ENCODE data around the gene EFS. TPM values are rescaled to one million over a fixed set of nuclear protein-coding genes. Genes with fewer than 3 reads are reported as not detected.
"Not testable (repeated sequence)": the region's sequence is repeated elsewhere in the genome, so short reads cannot be mapped to it uniquely, and the experiment has no call there.

Gene EFS
- total and polyA plus RNA-seq, 7 donors, result 0.46 to 19.9 (median 10.0) TPM

- no peaks in the 10 kb centered on the region for H3K9me3 ChIP-seq
- no peak overlapping the region for H3K4me3 ChIP-seq
- H3K36me3 ChIP-seq, result no peaks in the 10 kb centered on the region
- no peaks in the 10 kb centered on the region for H3K27me3 ChIP-seq
- no peak overlapping the region for H3K27ac ChIP-seq
- intact Hi-C loops (cut with DNase I), result no loop called here
- TF ChIP-seq EP300 (IDR thresholded peaks at IDR 0.05) (no peak), POLR2AphosphoS5 (IDR thresholded peaks at IDR 0.05) (no peak), CTCF (IDR thresholded peaks at IDR 0.05) (no peak), POLR2A (IDR thresholded peaks at IDR 0.05) (no peak)
- H3K4me1 ChIP-seq, result no peaks in the 10 kb centered on the region
- WGBS, 2 donors, result 83 to 84% methylated on average over 4 of the region's 4 CpGs
- no peak for DNase-seq
Measured at GRCh38 chr14:23401291-23401690, 36.3 kb upstream of the EFS start.

GRCh38 chr14:23400496-23401149 is 35.7 kb upstream of the EFS start:
- WGBS, 2 donors, result 84 to 86% methylated on average over 16 of the region's 16 CpGs
- H3K9me3 ChIP-seq; intact Hi-C loops (cut with DNase I); H3K4me1 ChIP-seq; H3K4me3 ChIP-seq; H3K27me3 ChIP-seq; DNase-seq; H3K27ac ChIP-seq; H3K36me3 ChIP-seq: not testable (repeated sequence)

- WGBS, 2 donors, result 86% methylated on average over 6 of the region's 6 CpGs
- no peaks in the 10 kb centered on the region for H3K36me3 ChIP-seq
- H3K9me3 ChIP-seq, result no peaks in the 10 kb centered on the region
- no peak overlapping the region for H3K27ac ChIP-seq
- no peak overlapping the region for H3K4me3 ChIP-seq
- no peaks in the 10 kb centered on the region for H3K27me3 ChIP-seq
- no peaks in the 10 kb centered on the region for H3K4me1 ChIP-seq
- TF ChIP-seq EP300 (IDR thresholded peaks at IDR 0.05), result no peak
- TF ChIP-seq POLR2AphosphoS5 (IDR thresholded peaks at IDR 0.05), result no peak
- no peak for TF ChIP-seq CTCF (IDR thresholded peaks at IDR 0.05)
- no peak for TF ChIP-seq POLR2A (IDR thresholded peaks at IDR 0.05)
- DNase-seq, result no peak
- intact Hi-C loops (cut with DNase I), result no loop called here
Measured at GRCh38 chr14:23399591-23399990, 34.6 kb upstream of the EFS start.

GRCh38 chr14:23399136-23399535 is 34.2 kb upstream of the EFS start:
- WGBS, 2 donors, result 93% methylated on average over 3 of the region's 3 CpGs
- no peak overlapping the region for H3K27ac ChIP-seq

GRCh38 chr14:23398348-23398747 is 33.4 kb upstream of the EFS start:
- Histone ChIP-seq H3K4me1 (no peaks in the 10 kb centered on the region), H3K27ac (no peak overlapping the region), H3K9me3 (no peaks in the 10 kb centered on the region), H3K36me3 (no peaks in the 10 kb centered on the region), H3K4me3 (no peak overlapping the region), H3K27me3 (no peaks in the 10 kb centered on the region)
- 82 to 94% methylated on average over 4 of the region's 4 CpGs for WGBS, 2 donors
- no peak for TF ChIP-seq CTCF (IDR thresholded peaks at IDR 0.05)
- no peak for TF ChIP-seq POLR2AphosphoS5 (IDR thresholded peaks at IDR 0.05)
- no peak for TF ChIP-seq POLR2A (IDR thresholded peaks at IDR 0.05)
- TF ChIP-seq EP300 (IDR thresholded peaks at IDR 0.05), result no peak
- no peak for DNase-seq
- intact Hi-C loops (cut with DNase I), result no loop called here

More at GRCh38 chr14:23399136-23399535, 34.2 kb upstream of the EFS start:
- H3K27me3 ChIP-seq, result no peaks in the 10 kb centered on the region
- H3K36me3 ChIP-seq, result no peaks in the 10 kb centered on the region
- DNase-seq, result no peak
- H3K9me3 ChIP-seq, result no peaks in the 10 kb centered on the region
- TF ChIP-seq EP300 (IDR thresholded peaks at IDR 0.05) (no peak), CTCF (IDR thresholded peaks at IDR 0.05) (no peak), POLR2AphosphoS5 (IDR thresholded peaks at IDR 0.05) (no peak), POLR2A (IDR thresholded peaks at IDR 0.05) (no peak)
- no peaks in the 10 kb centered on the region for H3K4me1 ChIP-seq
- H3K4me3 ChIP-seq, result no peak overlapping the region
- intact Hi-C loops (cut with DNase I), result no loop called here

All from sigmoid colon (tissue), 7 donors.